Tibial artery (tissue), 4 donors: ENCODE measurements around the gene ARRDC1.
A peak's percentile ranks its signal among the peaks of the same experiment; 100 is the strongest.
"Not testable (repeated sequence)": the region's sequence is repeated elsewhere in the genome, so short reads cannot be mapped to it uniquely, and the experiment has no call there.

Experiments
- DNase-seq, 2 donors: peaks; one replicate each; pipeline ENCODE4 v3.0.0-alpha.2; 2019
- H3K27ac ChIP-seq, 2 donors: fragments of 200-600 bp; sonication (generic) in 1 of 2; 1 replicate in 1 of 2; 2 replicates in 1 of 2; pipeline ENCODE4 v1.5.1; 2018 to 2019; ENCODE audit warnings: mild to moderate bottlenecking in 1 of 2
- H3K27me3 ChIP-seq, 2 donors: fragments of 200-600 bp; sonication (generic) in 1 of 2; one replicate each; pipeline versions ENCODE4 v1.5.1 to v1.6.0; 2016 to 2019
- H3K36me3 ChIP-seq, 3 donors: fragments of 200-600 bp; sonication (generic) in 2 of 3; one replicate each; pipeline ENCODE4 v1.5.1; 2016 to 2019; ENCODE audit warnings: mild to moderate bottlenecking in 2 of 3
- H3K4me1 ChIP-seq, 4 donors: fragments of 200-600 bp; sonication (generic) in 2 of 4; 1 replicate in 3 of 4; 2 replicates in 1 of 4; pipeline ENCODE4 v1.5.1; 2016 to 2019
- H3K4me3 ChIP-seq, 2 donors: fragments of 200-600 bp; sonication (generic) in 1 of 2; 1 replicate in 1 of 2; 2 replicates in 1 of 2; pipeline ENCODE4 v1.5.1; 2018 to 2019; ENCODE audit warnings: mild to moderate bottlenecking in 2 of 2
- H3K9me3 ChIP-seq, 3 donors: fragments of 200-600 bp; sonication (generic) in 1 of 3; one replicate each; pipeline ENCODE4 v1.5.1; 2016 to 2019
- intact Hi-C: fragments of 100-400 bp; cut with DNase I; formaldehyde crosslinking; loops from one replicate; pipeline ENCODE4 v1.15.0; 2023; ENCODE audit warnings: low total_unique reads
- TF ChIP-seq, protein P1 (sequence below), 2 experiments: fragments of 200-600 bp in 1 of 2; fragments of 450-650 bp in 1 of 2; IDR thresholded peaks; one replicate each; pipeline ENCODE4 v1.5.1; 2017 to 2019; ENCODE audit warnings: antibody characterized with exemption in 2 of 2, mild to moderate bottlenecking in 1 of 2, moderate library complexity in 1 of 2

ARRDC1 gene

DNA sequence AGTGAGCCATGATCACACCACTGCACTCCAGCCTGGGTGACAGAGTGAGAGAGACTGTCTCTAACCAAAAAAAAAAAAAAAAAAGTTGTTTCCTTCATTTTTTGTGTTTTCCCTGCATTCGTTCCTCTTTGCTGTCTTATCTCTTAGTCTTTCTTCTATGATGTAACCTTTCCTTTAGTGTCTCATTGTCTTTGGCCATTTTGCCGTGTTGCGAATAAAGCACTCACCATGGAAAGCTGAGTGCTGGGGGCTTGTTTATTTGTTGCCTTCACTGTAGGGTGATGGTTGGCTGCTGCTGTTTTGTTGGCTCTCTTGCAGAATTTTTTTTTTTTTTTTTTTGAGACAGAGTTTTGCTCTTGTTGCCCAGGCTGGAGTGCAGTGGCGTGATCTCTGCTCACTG, 21.0 kb downstream of the ARRDC1 start:
- intact Hi-C loops, result no loop called here
- no peak overlapping the region for H3K4me3 ChIP-seq
- DNase-seq, result no peak
- H3K36me3 ChIP-seq, result peaks cover 0 to 4% (median 0%) of the 10 kb centered on the region in 3 donors
- peaks cover 0 to 18% (median 11%) of the 10 kb centered on the region in 4 donors for H3K4me1 ChIP-seq
- H3K27ac ChIP-seq, result no peak overlapping the region
- TF ChIP-seq, protein P1, sequence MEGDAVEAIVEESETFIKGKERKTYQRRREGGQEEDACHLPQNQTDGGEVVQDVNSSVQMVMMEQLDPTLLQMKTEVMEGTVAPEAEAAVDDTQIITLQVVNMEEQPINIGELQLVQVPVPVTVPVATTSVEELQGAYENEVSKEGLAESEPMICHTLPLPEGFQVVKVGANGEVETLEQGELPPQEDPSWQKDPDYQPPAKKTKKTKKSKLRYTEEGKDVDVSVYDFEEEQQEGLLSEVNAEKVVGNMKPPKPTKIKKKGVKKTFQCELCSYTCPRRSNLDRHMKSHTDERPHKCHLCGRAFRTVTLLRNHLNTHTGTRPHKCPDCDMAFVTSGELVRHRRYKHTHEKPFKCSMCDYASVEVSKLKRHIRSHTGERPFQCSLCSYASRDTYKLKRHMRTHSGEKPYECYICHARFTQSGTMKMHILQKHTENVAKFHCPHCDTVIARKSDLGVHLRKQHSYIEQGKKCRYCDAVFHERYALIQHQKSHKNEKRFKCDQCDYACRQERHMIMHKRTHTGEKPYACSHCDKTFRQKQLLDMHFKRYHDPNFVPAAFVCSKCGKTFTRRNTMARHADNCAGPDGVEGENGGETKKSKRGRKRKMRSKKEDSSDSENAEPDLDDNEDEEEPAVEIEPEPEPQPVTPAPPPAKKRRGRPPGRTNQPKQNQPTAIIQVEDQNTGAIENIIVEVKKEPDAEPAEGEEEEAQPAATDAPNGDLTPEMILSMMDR (IDR thresholded peaks at IDR 0.05), result no peak
- H3K9me3 ChIP-seq, result no peaks in the 10 kb centered on the region
- H3K27me3 ChIP-seq, result no peaks in the 10 kb centered on the region

DNA sequence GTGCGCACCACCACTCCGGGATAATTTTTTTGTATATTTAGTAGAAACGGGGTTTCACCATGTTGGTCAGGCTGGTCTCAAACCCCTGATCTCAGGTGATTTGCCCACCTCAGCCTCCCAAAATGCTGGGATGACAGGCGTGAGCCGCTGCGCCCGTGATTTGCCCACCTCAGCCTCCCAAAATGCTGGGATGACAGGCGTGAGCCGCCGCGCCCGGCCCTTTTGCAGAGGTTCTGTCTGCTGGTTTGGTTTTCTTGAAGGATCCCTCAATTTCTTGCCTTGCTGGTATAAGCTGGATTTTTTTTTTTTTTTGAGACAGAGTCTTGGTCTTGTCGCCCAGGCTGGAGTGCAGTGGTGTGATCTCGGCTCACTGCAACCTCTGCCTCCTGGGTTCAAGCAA, 21.9 kb downstream of the ARRDC1 start:
- H3K4me3 ChIP-seq, H3K27ac ChIP-seq, H3K27me3 ChIP-seq, H3K9me3 ChIP-seq, intact Hi-C loops, H3K36me3 ChIP-seq: not testable (repeated sequence)
- DNase-seq, result peak in 1 of 2 donors; percentile 20
- peaks cover 0 to 21% (median 6%) of the 10 kb centered on the region in 4 donors for H3K4me1 ChIP-seq

DNA sequence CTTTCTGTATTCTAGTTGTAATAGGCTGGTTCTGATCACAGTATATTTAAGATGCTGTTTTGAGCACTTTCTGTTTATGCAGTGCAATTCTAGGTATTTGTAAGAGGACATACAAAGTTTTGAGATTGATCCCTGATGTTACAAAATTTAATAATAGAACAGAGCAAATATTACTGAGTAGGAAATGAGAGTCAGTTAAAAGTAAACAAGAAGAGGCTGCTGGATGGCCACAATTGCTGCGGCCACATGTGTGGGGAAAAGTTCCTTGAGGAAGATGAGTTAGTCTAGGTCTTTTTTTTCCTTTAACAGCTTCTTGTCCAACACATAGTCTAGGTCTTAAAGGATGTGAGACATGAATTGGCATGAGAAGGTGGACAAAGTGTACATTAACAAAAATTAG, 24.6 kb downstream of the ARRDC1 start:
- Histone ChIP-seq H3K36me3 (no peaks in the 10 kb centered on the region), H3K27ac (no peak overlapping the region), H3K4me3 (no peak overlapping the region), H3K4me1 (peaks cover 0 to 26% (median 8%) of the 10 kb centered on the region in 4 donors), H3K9me3 (no peaks in the 10 kb centered on the region), H3K27me3 (no peaks in the 10 kb centered on the region)
- no peak for DNase-seq
- TF ChIP-seq, protein P1 (IDR thresholded peaks at IDR 0.05), result no peak
- intact Hi-C loops, result no loop called here

DNA sequence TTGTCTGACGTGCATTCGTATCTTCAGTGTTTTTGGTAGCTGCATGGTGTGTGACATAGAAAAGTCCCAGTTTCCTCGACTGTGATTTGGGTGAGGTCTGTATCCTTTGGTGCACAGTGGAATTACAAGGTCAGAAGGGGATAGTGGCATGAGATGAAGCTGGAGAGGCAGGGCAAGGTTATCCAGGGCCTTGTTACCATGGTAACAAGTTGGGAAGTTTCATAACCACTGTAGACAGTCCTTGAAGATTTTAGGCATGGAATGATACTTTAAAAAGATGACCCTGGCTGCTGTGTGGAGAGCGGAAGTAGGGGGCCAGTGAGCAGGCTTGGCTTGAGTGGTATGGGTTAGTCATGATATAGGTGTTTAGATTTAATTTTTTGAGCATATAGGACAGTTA, 25.2 kb downstream of the ARRDC1 start:
- no peaks in the 10 kb centered on the region for H3K27me3 ChIP-seq
- H3K4me3 ChIP-seq, result no peak overlapping the region
- H3K27ac ChIP-seq, result no peak overlapping the region
- H3K36me3 ChIP-seq, result no peaks in the 10 kb centered on the region
- no peak for DNase-seq
- TF ChIP-seq, protein P1 (IDR thresholded peaks at IDR 0.05), result no peak
- H3K4me1 ChIP-seq, result peaks cover 0 to 26% (median 8%) of the 10 kb centered on the region in 4 donors
- no peaks in the 10 kb centered on the region for H3K9me3 ChIP-seq
- intact Hi-C loops, result no loop called here

DNA sequence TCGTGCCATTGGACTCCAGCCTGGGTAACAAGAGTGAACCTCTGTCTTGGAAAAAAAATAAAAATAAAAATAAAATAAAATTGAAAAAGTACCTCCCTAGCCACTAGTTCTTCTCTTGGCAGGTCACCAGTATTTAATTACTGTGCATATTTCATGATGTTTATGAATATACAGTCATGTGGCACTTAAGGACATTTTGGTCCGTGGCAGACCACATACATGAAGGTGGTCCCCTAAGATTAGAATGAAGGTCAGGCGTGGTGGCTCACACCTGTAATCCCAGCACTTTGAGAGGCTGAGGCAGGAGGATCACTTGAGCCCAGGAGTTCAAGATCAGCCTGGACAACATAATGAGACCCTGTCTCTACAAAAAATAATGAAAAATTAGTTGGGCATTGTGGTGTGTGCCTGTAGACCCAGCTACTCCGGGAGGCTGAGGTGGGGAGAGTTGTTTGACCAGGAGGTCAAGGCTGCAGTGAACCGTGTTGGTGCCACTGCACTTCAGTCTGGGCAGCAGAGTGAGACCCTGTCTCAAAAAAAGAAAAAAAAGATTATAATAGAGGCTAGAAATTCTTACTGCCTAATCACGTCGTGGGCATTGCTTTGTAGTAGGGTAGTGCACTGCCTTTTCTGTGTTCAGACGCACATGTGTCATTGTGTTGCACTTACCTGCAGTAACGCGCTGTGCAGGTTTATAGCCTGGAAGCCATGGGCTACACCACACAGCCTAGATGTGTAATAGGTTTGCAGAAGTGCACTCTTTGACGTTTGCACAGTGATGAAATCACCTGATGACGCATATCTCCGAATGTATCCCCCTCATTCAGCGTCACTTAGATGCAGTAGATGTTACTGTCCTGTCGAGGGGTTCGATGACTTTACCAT, 26.1 kb downstream of the ARRDC1 start:
- no peaks in the 10 kb centered on the region for H3K36me3 ChIP-seq
- no peak for DNase-seq
- H3K4me3 ChIP-seq, result no peak overlapping the region
- H3K4me1 ChIP-seq, result peaks cover 0 to 26% (median 8%) of the 10 kb centered on the region in 4 donors
- H3K27ac ChIP-seq, result no peak overlapping the region
- H3K27me3 ChIP-seq, result no peaks in the 10 kb centered on the region
- H3K9me3 ChIP-seq, result no peaks in the 10 kb centered on the region
- intact Hi-C loops, result no loop called here
- TF ChIP-seq, protein P1 (IDR thresholded peaks at IDR 0.05), result no peak
